ENCODE measurements around the gene ASIC3.
"Not testable (repeated sequence)": the region's sequence is repeated elsewhere in the genome, so short reads cannot be mapped to it uniquely, and the experiment has no call there.

ASIC3 gene

DNA sequence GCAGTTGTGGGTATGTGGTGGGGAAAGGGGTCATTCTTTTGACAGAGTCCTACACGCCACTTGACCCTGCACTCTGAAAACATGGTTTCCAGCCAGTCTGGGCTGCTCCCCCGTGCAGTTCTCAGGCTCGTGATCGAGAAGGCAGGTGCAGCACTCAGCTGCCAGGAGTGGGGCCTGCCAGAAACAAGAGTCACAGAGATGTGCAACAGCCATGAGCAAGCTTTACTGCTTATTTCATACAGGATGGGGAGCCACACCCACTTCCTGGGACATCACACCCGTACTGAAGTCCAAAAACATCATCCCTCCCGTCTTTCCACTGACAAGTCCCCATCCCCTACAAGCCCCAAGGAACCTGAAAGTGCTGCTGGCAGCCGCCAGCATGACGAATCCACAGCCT is 33.4 kb upstream of the ASIC3 start:
- peak; percentile 49 for DNase-seq

DNA sequence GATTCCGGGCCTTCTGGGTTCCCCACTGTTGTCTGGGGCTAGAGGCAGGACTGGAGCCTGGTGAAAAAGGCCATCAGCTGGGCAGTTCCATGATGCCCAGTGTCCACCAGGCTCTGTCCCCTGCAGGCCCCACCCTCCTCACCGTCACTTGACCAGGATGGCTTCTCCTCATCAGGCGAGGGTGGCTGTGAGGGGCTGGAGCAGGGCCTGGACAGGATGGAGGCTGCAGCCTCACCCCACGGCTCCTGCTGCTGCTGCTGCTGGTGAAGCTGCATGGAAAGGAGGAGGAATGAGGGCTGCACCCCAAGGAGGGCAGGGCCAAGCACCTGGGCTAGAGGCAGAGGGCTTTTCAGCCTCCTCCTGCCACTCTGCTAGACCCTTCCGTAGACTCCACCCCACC is 32.4 kb upstream of the ASIC3 start:
- DNase-seq, result no peak

DNA sequence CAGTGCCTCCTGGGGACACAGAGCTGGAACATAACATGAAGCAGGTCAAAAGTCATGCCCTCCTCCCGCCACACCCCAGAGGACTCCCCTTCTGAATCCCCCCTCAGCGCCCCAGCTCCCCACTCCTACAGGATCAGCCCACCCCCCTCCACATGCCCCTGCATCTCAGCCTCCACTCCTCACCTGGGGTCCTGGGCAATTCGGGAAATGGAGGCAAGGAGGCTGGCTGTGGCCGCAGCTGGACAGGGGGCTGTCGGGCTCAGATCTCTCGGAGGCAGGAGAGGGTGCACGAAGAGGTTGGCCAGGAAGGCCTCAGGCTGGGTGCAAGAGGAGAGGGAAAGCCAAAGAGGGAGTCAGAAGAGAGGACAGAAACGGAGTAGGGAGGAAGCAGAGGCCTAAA is 31.8 kb upstream of the ASIC3 start:
- DNase-seq, result no peak

DNA sequence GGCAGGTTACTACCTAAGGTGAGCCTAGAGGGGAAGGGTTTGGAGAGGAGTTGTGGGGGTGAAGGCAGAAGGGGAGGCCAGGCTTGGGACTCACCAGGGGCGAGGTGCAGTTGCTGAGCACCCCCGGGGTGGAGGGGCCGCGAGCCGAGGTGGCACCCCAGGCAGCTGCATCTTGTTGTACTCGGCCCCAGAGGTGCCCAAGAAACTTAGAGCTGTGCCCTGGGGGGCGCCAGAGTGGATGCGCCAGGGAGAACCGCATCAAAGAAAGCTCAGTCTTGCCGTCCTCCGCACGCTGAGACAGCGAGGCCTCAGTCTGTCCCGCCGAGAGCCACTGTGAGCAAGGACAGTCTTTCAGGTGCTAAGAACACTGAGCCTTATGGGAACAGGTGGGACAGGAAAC is 31.4 kb upstream of the ASIC3 start:
- DNase-seq, result no peak

DNA sequence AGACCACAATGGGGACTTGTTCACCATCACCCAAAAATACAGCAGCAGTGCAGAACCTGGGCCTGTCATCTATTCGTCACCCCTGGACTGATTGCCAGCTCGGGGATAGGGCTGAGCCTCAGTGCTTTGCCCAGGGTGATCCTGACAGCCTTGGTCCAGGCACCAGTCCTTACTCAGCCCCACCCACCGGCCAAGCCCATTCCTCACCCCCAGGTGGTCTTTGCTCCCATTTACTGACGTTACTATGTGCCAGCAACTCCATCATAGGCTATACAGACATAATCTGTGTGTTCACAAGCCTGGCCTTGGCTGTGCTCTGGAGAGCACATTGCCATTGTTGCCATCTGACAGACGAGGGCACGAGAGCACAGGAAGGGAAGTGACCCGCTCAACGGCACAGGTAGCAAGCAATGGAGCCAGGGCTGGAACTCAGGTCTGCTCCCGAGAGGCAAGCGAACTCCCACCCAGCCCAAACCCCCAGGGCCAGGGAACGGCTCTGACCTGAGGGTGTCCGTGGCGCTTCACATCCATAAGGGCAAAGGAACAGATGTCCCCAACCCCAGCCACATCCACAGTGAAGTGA is 30.9 kb upstream of the ASIC3 start:
- no peak for DNase-seq

DNA sequence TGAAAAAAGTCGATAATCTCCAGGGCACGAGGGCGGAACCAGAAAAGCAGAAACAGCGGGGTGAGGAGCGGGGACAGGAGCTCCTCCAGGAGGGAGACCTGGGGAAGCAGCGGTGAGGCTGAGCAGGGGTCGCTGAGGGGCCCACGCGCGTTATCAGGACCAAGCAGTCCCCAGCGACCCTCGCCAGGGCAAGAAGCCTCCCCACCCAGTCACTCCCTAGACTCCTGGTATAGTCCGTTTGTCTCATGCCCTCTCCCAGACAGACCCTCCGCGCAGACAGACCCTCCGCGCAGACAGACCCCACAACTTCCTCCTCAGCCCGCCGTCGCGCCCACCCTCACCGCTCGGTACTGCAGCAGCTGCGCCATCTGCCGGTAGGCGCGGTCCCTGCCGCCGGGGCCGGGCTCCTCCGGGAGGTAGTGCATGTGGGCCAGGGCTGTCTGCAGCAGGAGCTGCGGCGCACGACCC is 30.3 kb upstream of the ASIC3 start:
- peak; percentile 82 for DNase-seq

DNA sequence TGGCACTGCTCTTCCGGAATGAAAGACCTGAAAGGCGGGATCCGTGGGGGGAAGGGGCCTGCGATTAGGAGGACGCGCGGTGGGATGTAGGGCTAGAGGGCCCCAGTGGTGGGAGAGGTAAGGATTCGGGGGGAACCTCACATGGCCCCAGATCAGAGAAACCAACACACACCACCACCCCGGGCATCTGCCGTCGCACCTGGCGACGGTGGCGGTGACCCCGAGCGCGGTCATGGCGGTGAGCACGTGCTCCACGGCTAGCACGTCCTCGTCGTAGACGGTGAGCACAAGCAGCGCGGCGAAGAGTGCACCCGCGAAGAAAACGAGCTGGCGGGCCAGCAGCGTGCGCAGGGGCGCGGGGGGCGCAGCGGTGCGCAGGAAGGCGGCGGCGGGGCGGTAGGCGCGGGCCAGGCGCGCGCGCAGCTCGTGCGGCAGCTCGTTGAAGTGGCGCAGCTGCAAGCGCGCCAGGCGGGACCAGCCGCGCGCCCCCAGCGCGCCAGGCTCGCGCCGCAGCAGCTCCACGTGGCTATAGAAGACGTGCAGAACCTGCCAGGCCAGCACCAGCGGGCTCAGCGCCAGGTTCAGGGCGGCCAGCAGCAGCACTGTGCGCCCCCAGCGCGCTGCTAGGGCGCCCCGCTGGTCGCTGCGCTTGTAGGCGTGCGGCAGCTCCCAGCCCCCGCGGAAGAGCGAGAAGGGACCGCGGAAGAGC is 29.8 kb upstream of the ASIC3 start:
- DNase-seq, result peak; percentile 45

DNA sequence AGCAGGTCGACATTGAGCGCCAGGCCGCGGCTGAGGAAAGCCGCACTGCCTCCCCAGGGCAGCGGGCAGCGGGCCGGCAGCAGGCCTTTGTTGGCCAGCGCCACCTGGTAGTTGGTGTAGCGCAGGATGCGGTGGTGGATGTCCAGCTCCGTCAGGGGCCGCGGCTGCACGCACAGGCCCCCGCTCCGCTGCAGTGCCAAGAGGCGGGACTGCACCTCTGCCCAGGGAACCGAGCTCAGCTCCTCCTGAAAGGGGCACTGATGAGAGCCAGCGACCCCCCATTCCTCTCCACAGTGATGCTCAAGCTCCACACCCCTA is 29.2 kb upstream of the ASIC3 start:
- DNase-seq, result no peak

DNA sequence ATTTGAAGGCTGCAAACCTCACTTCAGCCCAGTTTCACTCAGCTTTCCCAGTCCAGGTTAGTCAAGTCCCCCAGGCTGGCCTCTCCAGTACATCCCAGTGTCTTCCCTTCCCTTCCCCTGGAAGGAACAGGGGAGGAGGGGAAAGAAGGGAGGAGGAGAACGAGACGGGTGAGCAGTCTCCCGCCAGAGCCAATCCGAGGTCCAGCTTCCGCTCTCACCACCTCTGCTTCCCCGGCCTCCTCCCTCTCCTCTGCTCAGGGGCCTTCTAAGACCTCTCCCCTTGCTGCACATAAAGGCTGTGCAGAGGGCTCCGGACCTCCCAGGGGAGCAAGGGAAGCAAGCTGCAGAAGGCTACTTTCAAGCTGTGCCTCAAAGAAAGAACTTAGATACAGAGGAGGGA is 28.1 kb upstream of the ASIC3 start:
- DNase-seq, result no peak

DNA sequence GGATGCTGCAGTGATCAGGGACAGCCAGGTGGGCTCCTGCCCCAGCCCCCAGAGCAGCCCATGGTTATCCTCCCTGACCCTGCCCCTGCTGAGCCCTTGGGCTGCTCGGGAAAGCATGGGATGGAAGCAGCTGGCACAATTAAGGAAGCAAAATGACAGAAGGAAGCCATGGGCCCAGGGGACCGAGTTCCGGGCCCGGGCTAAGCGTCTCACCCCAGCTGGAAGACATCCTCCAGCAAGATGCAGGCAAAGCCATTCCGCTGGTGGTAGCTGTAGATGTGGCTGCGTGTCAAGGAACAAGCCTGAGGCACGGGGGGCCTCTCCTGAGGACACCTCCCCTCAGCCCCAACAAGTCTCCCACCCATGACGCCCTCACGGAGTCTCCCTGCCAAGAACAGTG is 25.1 kb upstream of the ASIC3 start:
- DNase-seq, result no peak

DNA sequence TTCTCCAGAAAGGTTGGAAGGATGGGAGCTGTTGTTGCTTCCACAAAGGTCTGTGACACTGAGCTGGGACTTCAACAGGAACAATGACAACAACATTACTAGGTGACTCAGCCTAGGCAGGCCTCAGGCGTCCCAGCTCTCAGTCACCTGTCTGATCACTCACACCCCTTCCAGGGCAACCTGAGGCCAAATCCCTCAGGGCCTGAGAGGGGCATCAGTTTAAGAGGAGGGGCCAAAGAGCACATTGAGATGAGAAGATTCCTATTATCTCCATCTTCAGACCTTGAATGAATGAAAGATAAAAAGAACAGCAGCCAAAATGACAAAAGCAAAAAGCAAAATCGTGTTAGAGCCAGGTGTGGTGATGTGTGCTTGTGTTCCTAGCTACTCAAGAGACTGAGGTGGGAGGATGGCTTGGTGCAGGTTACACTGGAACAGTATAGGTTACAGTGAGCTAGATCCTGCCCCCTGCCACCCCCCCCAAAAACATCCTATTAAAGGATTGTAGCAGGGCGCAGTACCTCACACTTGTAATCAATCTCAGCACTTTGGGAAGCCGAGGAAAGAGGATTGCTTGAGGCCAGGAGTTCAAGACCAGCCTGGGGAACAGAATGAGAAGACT is 23.8 kb upstream of the ASIC3 start, which contains the start of gene ATG9B:
ATG9B (minus strand) TSS at position 60 of the 622 bp plus-strand sequence. CDS start 71 bp downstream, outside the sequence.
- DNase-seq, result no peak

DNA sequence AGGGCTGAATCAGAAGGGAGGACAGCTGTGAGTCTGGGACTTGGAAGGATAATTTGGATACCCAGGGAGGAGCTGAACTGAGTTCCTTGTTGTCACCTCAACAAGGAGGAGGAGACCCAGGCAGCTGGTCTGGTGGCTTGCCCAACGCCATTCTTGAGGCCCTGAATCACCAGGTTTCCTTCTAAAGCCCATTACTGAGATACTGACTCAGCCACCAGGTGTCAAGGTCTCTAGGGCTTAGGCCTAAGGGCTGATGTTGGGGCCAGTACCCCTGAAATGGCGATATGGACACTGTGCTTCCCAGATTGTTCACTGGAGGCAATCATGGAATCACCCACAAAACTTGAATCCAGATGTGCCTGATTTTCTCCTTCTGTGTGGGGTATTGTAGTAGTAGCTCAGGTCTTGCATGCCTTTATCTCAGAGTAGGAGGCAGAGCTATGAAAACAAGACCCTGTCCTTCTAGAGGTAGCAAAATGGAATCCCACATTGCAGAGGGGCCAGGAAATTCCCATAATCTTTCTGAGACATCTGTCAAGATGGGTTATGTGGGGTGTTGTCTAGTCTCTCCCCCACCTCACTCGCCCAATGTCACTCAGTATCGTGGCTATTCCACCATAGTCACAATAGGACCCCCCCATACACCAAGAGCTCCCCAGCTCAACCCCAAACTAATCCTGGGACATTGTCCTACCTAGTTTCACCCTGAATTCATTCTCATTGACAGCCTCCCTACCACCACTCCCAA is 22.2 kb upstream of the ASIC3 start:
- DNase-seq, result no peak

DNA sequence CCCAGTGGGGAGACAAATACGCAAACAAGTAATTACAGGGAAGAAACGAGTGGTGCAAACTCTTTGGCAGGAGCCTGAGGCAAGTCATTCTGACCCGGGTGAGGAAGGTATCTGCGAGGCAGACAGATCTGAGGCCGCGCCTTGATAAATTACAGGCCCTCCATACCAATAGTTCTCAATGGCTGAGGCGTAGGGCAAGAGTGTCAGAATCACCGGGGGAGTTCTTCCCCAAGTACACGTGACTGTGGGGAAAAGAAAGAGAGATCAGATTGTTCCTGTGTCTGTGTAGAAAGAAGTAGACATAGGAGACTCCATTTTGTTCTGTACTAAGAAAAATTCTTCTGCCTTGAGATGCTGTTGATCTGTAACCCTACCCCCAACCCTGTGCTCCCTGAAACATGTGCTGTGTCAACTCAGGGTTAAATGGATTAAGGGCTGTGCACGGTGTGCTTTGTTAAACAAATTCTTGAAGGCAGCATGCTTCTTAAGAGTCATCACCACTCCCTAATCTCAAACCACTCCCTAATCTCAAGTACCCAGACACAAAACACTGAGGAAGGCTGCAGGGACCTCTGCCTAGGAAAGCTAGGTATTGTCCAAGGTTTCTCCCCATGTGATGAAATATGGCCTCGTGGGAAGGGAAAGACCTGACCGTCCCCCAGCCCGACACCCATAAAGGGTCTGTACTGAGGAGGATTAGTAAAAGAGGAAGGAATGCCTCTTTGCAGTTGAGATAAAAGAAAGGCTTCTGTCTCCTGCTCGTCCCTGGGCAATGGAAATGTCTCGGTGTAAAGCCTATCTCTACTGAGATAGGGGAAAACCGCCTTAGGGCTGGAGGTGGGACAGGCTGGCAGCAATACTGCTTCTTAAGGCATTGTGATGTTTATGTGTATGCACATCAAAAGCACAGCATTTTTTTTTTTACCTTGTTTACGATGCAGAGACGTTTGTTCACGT is 21.3 kb upstream of the ASIC3 start:
- not testable (repeated sequence) for DNase-seq

DNA sequence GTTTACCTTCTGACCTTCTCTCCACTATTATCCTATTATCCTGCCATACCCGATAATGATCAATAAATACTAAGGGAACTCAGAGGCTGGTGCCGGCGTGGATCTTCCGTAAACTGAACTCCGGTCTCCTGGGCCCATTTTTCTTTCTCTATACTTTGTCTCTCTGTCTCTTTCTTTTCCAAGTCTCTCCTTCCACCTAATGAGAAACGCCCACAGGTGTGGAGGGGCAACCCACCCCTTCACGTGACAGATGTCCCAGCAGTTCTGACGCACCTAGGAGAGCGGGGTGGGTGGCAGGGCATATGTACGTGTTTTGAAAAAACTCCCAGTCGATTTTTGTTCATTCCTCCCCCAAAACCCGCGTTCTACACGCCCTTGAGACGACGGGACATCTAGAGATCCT is 20.6 kb upstream of the ASIC3 start:
- DNase-seq, result not testable (repeated sequence)

DNA sequence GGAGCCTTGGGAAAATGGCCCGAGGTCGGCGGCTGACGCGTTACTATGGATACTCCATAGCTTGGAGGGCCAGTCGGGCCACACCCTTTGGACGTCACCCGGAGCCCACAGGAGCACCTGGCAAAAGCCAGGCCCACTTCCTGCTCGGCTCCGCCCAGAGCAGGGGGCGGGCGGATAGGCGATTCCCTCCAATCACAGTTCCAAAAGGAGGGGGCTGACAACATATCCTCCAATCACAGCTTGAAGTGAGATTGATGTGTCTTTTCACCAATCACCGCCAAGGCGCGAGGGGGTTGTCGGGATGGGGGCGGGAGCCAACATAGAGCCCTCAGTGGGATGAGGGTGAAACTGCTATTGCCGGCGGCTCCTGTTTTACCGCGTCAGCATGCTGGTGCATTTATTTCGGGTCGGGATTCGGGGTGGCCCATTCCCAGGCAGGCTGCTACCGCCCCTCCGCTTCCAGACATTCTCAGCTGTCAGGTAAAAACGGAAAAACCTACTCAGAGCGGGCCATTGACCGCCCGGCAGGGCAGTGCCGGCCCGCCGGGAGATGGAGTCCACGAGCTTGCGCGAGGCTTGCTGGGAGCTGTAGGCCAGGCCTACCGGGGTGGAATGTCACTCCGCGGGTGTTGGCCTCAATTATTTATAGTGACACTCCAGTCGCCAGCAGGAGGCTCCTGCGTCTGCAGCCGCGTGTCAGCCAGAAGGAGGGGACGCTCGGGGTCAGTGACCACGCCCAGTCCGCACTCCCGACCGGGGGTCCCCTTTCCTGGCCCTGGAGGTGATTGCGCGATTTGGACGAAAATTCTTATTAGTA is 20.0 kb upstream of the ASIC3 start, which contains the start of gene ABCB8:
ABCB8 (plus strand) TSS at position 320 of the 817 bp plus-strand sequence; CDS start at position 386, 66 bp downstream.
- peak; percentile 98 for DNase-seq

DNA sequence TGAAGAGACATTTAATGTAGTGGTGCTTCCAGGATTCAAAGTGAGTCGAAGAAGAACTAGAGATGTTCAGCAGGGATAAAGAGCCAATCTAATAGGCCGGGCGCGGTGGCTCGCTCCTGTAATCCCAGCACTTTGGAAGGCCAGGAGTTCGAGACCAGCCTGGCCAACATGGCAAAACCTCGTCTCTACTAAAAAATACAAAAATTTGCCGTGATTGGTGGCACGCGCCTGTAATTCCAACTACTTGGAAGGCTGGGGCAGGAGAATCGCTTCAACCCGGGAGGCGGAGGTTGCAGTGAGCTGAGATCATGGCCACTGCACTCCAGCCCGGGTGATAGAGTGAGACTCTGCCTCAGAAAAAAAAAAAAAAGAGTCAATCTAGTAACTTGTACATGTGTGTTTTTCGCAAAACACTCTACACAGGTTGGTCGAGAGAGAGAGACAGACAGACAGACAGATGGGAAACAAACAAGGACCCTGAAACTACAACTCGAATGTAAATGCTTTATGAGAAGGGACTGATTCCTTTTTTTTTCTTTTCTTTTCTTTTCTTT is 19.3 kb upstream of the ASIC3 start:
- no peak for DNase-seq

DNA sequence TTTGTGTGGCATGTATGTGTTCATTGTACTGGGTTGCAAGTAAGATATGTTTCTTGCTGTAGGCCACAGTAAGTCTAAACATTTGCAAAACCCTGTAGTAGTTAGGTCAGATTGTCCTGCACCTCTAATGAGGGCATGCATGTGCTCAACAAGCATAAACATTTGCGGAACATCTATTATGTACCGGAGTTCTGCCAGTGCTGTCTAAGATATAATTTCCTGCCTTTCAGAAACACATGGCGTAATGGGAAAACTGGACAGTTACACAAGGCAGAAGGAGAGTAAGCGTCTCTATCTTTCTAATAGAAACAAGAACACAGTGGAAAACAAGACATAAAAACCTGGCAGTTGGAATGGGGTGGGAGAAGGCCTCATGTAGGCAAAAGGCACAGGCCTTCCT is 17.3 kb upstream of the ASIC3 start:
- no peak for DNase-seq

DNA sequence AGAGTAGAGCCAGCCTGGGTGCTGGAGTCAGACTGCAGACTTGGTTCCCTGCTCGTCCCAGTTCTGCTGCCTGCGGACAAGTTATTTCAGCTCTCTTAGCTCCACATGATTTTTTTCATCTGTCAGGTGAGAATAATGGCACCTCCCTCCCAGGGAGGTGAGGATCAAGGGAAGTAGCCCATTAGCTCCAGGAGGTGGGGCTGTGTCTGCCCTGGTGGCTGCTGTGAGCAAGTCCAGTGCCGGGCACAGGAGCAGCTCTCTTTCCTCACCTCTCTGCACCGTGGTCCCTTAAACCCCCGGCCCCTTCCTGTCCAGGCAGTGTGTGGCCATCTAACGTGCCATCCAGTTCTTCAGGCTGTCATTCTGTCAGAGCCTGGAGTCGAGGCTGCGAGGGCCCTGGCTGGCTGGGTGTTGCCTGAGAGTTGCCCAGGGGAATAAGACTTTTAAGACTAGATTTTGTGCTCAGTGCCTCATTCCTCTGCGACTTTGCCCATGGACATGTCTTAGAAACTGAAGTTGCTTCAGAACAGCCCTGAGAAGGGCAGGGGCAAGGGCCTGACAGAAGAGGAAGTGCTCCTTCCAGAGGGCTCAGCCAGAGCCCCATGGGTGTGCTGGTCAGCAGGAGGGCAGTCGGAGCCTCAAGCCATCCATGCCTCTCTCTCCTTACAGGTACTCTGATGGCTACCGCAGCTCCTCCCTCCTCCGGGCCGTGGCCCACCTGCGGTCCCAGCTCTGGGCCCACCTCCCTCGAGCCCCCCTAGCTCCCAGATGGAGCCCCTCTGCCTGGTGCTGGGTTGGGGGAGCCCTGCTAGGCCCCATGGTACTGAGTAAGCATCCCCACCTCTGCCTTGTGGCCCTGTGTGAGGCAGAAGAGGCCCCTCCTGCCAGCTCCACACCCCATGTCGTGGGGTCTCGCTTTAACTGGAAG is 15.1 kb upstream of the ASIC3 start:
- DNase-seq, result no peak

DNA sequence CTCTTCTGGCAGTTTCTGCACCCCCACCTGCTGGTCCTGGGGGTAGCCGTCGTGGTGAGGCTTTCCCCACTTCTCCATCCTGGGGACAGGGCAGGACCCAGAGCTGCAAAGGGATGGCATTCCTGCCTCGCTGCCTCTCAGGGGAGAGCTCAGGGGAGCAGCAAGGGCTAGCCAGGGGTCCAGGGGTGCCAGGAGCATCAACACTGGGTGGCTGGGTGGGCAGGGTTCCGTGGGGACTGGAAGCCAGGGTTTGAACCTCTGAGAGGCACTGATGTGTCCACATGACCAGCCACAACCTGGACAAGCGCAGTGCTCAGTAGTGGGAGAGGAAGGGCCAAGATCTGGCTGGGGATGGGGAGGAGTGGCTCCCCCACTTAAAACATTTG is 14.5 kb upstream of the ASIC3 start:
- DNase-seq, result no peak

Data from stimulated activated CD4-positive, alpha-beta T cell treated with anti-CD3 and anti-CD28 coated beads, Interleukin-1b, Interleukin-23, amount 100 ng/mL, for 48 hours (primary cell).